Natural killer cell (primary cell): ENCODE measurements around the gene TBPL1. TPM values are rescaled to one million over a fixed set of nuclear protein-coding genes. Genes with fewer than 3 reads are reported as not detected.

ENCODE experiments used
- ATAC-seq, 3 donors: fragments of 150-1000 bp in 2 of 3; fragments of 200-7000 bp in 1 of 3; cut with Tn5 transposase; 1 replicate in 1 of 3; 2 replicates in 2 of 3; pipeline ENCODE4 v1.10.0; 2021; ENCODE audit warnings: mild to moderate bottlenecking in 2 of 3, moderate library complexity in 2 of 3
- DNase-seq, 2 donors: peaks; one replicate each; pipeline versions ENCODE4 v3.0.0 to v3.0.0-alpha.2; 2013 to 2021; ENCODE audit warnings: mixed read lengths in 1 of 2
- H3K27ac ChIP-seq: one replicate; pipeline ENCODE4 v1.5.1; 2013; ENCODE audit warnings: mild to moderate bottlenecking, low read length
- H3K27me3 ChIP-seq: one replicate; pipeline ENCODE4 v1.6.1; 2013; ENCODE audit warnings: low read length; ENCODE audit not compliant: control insufficient read depth, insufficient read depth
- H3K36me3 ChIP-seq: one replicate; pipeline ENCODE4 v1.6.1; 2013; ENCODE audit warnings: low read length; ENCODE audit not compliant: control insufficient read depth, insufficient read depth
- H3K4me1 ChIP-seq: one replicate; pipeline ENCODE4 v1.6.1; 2013; ENCODE audit warnings: low read length; ENCODE audit not compliant: control insufficient read depth, insufficient read depth
- H3K4me3 ChIP-seq: one replicate; pipeline ENCODE4 v1.5.1; 2013; ENCODE audit warnings: low read length
- H3K9me3 ChIP-seq: one replicate; pipeline ENCODE4 v1.6.1; 2013; ENCODE audit warnings: low read length; ENCODE audit not compliant: control insufficient read depth, insufficient read depth
- H3K27ac Mint-ChIP-seq, 2 donors: one replicate each; pipeline ENCODE4 v1.8.0; 2022; ENCODE audit warnings: mild to moderate bottlenecking in 2 of 2, mixed read lengths in 2 of 2, moderate library complexity in 1 of 2
- H3K27me3 Mint-ChIP-seq, 2 donors: one replicate each; pipeline ENCODE4 v1.8.0; 2022; ENCODE audit warnings: low read depth in 2 of 2, mixed read lengths in 2 of 2
- H3K36me3 Mint-ChIP-seq: one replicate; pipeline ENCODE4 v1.8.0; 2022; ENCODE audit warnings: mixed read lengths
- H3K4me1 Mint-ChIP-seq, 2 donors: one replicate each; pipeline ENCODE4 v1.8.0; 2022; ENCODE audit warnings: mixed read lengths in 2 of 2
- H3K4me3 Mint-ChIP-seq: one replicate; pipeline ENCODE4 v1.8.0; 2022; ENCODE audit warnings: mild to moderate bottlenecking, moderate library complexity, mixed read lengths
- H3K9me3 Mint-ChIP-seq, 2 donors: one replicate each; pipeline ENCODE4 v1.8.0; 2022; ENCODE audit warnings: mixed read lengths in 2 of 2
- CTCF ChIP-seq: fragments of 200-600 bp; IDR thresholded peaks from one replicate; pipeline ENCODE4 v1.8.0; 2022; ENCODE audit warnings: antibody characterized with exemption
- WGBS: methylation state at CpG from one replicate; pipeline ENCODE4 v1.1.7; 2013; ENCODE audit warnings: missing lambda C conversion rate; ENCODE audit not compliant: insufficient coverage; 5-methylcytosine and 5-hydroxymethylcytosine counted together
- intact Hi-C: fragments of 100-400 bp; cut with micrococcal nuclease; formaldehyde crosslinking; loops from one replicate; pipeline ENCODE4 v1.14.2; 2022
- total RNA-seq, 4 donors: library from RNA; stranded (reverse); fragments of 120-200 nt in 1 of 4; gene quantifications; one replicate each; pipeline versions ENCODE4 v1.2.3 to v1.2.4, GENCODE V29; 2013 to 2022

Gene TBPL1
- total RNA-seq, 3 donors from 2014 or later (not counting 1 experiment from before 2014, with no cell fraction given): 54.8 to 71.0 (median 59.9) TPM

DNA sequence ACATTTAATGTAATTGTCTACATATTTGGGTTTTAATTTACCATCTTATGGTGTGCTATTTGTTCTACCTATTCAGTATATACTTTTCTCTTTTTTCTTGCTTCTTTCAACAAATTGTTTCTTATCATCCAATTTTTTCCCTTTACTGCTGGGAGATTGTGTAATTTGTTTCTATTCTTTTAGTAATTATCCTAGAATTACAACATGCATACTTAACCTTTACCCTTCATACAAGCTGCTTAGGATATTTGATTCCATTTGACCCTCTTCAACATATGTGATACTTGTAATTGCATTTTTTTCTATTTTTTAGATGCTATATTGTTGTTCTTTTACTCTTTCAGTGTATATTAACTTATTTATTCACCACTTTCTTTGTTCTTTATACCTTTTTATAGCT lies 15.1 kb upstream of the TBPL1 start:
- Mint-ChIP-seq H3K9me3 (peaks cover 2 to 3% of the 10 kb centered on the region in 2 donors), H3K4me3 (no peak overlapping the region), H3K4me1 (no peaks in the 10 kb centered on the region), H3K27ac (no peak overlapping the region), H3K27me3 (peaks cover 19 to 56% of the 10 kb centered on the region in 2 donors), H3K36me3 (peaks cover 10% of the 10 kb centered on the region)
- no peaks in the 10 kb centered on the region for H3K36me3 ChIP-seq
- no peaks in the 10 kb centered on the region for H3K4me1 ChIP-seq
- no peaks in the 10 kb centered on the region for H3K9me3 ChIP-seq
- ATAC-seq (no peak), DNase-seq (no peak)
- intact Hi-C loops: no loop called here
- TF ChIP-seq CTCF: no peak
- peaks cover 2% of the 10 kb centered on the region for H3K27me3 ChIP-seq
- H3K27ac ChIP-seq: no peak overlapping the region
- H3K4me3 ChIP-seq: no peak overlapping the region

GRCh38 chr6:133938533-133938932 lies 14.5 kb upstream of the TBPL1 start:
- Mint-ChIP-seq H3K27ac (no peak overlapping the region), H3K9me3 (peaks cover 1% of the 10 kb centered on the region in 2 donors), H3K27me3 (peaks cover 14 to 50% of the 10 kb centered on the region in 2 donors), H3K4me3 (no peak overlapping the region), H3K4me1 (no peaks in the 10 kb centered on the region), H3K36me3 (peaks cover 4% of the 10 kb centered on the region)
- WGBS: 100% methylated on average over 1 of the region's 1 CpG
- Histone ChIP-seq H3K36me3 (no peaks in the 10 kb centered on the region), H3K9me3 (no peaks in the 10 kb centered on the region), H3K27ac (no peak overlapping the region), H3K27me3 (peaks cover 2% of the 10 kb centered on the region), H3K4me1 (no peaks in the 10 kb centered on the region), H3K4me3 (no peak overlapping the region)
- no peak for TF ChIP-seq CTCF
- DNase-seq: no peak
- intact Hi-C loops: no loop called here
- no peak for ATAC-seq

DNA sequence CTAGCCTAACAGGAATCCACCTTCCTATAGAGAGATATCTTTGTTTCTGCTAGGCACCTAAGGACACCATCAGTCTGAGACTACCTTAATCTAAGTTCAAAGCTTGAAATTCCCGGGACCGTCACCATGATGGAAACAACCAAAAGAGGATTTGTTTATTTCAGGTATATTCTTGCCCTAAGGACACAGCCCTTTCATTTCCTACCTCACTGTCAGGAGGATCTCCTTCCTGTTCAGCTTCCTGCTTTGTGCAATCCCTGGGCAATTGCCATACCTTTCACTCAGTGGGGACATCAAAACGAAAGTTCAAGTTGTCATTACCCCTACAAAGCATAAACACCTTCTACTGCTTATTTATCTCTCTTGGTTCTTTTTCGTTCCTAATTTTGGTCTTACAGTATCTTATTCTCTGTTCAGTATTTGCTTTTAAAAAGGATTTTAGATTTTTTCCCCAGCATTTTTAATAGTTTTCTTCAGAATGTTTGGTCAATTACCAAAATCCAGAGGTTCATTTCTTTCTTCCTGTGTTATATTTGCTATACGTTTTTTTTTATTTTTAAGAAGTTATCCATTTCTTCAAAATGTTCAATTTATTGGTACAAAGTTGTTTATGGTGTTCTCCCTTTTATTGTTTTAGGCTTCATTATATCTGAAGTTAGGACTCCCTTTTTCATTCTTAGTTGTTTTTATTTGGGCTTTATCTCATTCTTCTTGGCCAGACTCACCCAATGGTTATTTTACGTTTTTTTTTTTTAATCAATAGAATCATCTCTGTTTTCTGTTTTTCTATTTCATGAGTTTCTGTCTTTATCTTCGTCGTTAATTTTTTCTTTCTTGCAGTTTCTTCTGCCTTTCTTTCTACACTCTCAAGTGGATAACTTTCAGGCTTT lies 13.0 kb upstream of the TBPL1 start:
- no peaks in the 10 kb centered on the region for H3K4me1 Mint-ChIP-seq
- intact Hi-C loops: no loop called here
- H3K4me3 Mint-ChIP-seq: no peak overlapping the region
- ATAC-seq (no peak), DNase-seq (no peak)
- 84% methylated on average over 7 of the region's 8 CpGs for WGBS
- no peaks in the 10 kb centered on the region for H3K36me3 ChIP-seq
- TF ChIP-seq CTCF: no peak
- H3K9me3 Mint-ChIP-seq: no peaks in the 10 kb centered on the region
- H3K27me3 ChIP-seq: peaks cover 2% of the 10 kb centered on the region
- H3K27me3 Mint-ChIP-seq: peaks cover 8 to 40% of the 10 kb centered on the region in 2 donors
- no peaks in the 10 kb centered on the region for H3K4me1 ChIP-seq
- no peaks in the 10 kb centered on the region for H3K9me3 ChIP-seq
- no peak overlapping the region for H3K4me3 ChIP-seq
- no peak overlapping the region for H3K27ac ChIP-seq
- no peaks in the 10 kb centered on the region for H3K36me3 Mint-ChIP-seq
- no peak overlapping the region for H3K27ac Mint-ChIP-seq
